PC-9 (cell line): ENCODE data around the gene RHOBTB3.

ENCODE experiments used
- EZH2 ChIP-seq: fragments of 200-600 bp; sonication (generic); IDR thresholded peaks from 2 replicates; pipeline ENCODE4 v1.8.0; 2017; ENCODE audit warnings: antibody characterized with exemption, low read depth
- TF ChIP-seq, protein P1 (sequence below): fragments of 200-600 bp; sonication (generic); conservative IDR thresholded peaks from 2 replicates; pipeline ENCODE4 v1.6.1; 2017; ENCODE audit warnings: mixed run types, antibody characterized with exemption, mild to moderate bottlenecking, moderate library complexity

DNA sequence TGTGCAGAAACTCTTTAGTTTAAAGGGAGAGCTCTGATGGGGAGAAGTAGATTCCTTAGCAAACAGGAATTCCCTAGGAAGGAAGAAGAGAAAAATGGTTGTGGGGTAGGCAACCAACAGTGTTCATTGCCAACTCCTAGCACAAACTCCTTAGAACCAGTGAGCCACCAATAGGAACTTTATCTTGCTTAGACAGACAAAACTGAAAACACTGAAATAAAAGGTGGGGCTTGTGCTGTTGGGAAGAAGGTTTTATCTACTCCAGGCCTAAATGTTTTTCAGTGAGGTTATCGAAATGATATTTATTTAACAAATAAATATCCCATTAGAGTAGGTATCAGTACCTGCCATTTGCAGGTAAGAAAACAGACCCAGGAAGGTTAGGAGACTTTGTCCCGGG lies 99.1 kb downstream of the RHOBTB3 start:
- TF ChIP-seq, protein P1, sequence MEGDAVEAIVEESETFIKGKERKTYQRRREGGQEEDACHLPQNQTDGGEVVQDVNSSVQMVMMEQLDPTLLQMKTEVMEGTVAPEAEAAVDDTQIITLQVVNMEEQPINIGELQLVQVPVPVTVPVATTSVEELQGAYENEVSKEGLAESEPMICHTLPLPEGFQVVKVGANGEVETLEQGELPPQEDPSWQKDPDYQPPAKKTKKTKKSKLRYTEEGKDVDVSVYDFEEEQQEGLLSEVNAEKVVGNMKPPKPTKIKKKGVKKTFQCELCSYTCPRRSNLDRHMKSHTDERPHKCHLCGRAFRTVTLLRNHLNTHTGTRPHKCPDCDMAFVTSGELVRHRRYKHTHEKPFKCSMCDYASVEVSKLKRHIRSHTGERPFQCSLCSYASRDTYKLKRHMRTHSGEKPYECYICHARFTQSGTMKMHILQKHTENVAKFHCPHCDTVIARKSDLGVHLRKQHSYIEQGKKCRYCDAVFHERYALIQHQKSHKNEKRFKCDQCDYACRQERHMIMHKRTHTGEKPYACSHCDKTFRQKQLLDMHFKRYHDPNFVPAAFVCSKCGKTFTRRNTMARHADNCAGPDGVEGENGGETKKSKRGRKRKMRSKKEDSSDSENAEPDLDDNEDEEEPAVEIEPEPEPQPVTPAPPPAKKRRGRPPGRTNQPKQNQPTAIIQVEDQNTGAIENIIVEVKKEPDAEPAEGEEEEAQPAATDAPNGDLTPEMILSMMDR = no peak
- TF ChIP-seq EZH2 = no peak
